NCI-H146 treated with DMSO at 0.1 percent for 48 hours (cell line): Measurements from ENCODE around the gene SRBD1.

ENCODE experiments used
- DNase-seq: peaks from one replicate; lab custom pipeline; 2025; ENCODE audit not compliant: unreplicated experiment; lab: John Stamatoyannopoulos, UW

SRBD1 gene

DNA sequence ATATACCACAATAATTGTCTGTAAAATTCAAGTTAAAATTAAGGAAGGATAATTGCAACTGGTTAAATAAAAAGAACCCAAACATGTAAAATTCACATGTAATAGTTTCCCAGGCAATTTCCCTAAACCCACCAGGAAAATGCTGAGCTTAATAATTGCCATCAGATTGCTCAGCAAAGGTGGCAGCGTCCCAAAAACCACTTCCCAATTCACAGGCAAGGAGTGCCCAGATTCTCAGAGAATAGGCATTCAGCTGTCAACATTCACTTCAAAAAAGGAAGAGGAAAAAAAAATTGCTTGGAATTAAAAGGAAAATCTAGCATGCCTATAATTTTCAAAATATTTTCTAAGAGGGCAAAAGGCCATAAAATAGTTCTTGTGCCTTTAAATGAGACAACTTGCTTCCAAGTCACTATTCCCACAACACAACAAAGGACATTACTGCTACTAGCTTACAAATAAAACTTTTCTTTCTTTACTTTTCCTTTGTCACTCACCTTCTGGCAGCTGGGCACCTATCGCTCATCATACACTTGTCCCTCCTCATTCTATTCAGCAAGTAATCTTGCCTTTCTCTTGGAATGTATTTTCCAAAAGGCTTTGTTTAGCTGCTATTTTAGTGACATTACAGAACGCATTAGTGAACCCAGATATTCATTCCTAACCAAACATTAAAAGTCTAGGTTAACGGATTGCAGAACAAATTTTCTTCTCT, 15.2 kb downstream of the SRBD1 start:
- DNase-seq = no peak

DNA sequence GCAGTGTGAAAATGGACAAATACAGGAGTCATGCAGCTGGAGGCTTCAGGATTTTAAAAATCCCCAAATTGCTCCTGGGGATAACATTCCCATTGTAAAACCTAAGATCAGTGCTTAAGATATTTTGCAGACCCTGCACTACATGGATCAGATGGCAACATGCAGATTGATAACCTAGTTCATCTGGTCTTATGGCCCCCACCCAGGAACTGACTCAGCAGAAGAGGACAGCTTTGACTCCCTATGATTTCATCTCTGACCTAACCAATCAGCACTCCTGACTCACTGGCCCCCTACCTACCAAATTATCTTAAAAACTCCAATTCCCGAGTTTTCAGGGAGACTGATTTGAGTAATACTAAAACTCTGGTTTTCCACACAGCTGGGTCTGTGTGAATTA, 20.0 kb downstream of the SRBD1 start:
- DNase-seq = no peak

DNA sequence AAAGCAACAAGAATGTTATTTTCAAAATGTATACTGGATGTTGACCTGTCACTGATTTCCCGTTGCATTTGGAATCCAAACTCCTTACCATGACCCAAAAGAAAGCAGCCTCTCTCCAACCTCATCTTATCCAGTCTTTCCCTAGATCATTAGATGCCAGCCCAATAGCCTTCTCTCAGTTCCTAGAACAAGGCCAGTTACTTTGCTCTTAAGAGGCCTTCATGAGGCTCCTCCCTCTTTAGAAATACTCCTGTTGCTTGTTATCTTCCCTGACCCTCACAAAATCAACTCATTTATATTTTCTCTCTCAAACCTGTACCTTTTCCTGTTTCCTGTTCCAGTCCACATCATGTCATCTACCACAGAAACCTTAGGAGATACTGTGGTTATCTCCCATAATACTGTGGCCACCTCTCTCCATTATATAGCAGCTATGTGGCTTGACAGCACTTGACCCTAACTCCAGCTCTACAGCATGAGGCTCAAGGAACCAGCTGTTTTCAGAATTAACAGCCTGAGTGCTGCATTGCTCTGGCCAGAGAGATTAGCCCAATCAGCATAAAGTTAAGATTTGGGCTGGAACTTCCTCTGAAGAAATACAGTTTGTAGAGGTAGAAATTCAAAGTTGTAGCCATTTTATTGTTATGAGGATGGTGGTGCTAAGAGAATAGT, 22.8 kb downstream of the SRBD1 start:
- DNase-seq = no peak

DNA sequence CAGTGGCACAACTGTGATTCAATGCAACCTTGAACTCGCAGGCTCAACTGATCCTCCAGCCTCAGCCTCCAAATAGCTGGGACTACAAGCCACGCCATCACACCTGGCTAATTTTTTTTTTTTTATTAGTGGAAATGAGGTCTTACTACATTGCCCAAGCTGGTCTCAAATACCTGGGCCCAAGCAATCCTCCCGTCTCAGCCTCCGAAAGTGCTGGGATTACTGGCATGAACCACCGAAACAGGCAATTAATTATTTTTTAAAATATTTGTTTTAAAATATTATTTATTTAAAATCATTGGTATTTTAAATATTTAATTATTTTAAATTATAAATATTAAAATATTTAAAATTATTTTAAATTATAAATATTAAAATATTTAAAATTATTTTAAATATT, 24.5 kb downstream of the SRBD1 start:
- DNase-seq = no peak

DNA sequence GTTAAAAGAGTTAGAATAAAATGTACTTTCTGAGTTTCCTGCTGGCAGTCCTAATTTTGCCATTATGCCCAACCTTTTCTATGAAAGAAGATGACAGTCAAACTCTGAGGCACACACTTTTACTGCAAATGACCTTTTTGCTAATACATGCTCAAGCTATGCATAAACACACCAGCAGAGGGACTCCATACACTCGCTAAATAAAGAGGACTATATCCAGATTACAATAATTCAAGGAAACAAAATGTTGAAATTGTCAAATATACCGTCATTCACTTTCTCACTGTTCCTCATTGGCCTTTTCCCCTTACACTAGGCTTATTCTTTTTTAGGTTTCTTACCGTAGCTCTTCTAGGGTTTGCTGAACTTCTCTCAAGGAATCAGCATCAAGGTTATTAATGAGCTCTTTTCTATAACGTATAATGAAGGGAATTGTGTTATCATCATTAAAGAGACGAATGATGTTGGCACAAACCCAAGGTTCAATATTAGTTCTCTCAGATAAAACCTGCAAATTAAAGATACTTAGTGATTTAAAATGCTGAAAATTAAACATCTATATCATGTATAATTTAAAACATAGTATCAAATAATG, 25.7 kb downstream of the SRBD1 start:
- no peak for DNase-seq

DNA sequence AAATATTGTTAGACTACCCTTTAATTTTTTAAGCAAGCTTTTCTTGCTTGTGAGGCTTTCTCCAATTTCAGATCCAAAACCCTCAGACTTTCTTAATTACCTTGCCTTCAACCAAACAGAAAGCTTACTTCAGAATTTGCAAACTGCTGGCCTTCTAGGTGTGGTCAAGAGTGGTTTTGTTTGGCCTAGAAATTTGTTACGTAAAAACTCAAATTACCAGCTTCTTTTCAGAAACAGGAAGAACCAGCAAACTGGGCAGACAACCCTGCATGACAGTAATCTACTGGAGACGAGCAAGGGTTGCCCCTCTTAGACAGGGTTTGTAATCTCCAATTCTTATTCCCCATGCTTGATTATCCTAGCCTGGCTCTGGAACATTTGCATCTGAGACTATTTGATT, 27.1 kb downstream of the SRBD1 start:
- DNase-seq = no peak

DNA sequence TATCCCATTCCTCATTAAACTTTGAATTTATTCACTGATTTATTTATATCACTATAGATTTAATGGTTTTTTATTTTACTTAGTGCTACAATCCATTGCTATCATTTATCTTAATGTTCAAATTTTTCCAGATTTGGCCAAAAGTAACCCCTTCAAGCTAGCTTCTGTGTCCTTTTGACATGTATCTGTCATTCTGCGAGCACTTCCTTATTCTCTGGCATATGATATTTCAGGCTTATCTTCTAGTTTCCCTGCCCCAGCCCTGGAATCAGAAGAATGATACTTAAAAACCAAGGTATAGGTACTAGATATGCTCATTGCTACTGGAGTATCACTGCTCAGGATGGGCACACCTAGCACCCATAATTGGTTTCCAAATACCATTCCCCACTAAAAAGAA, 28.5 kb downstream of the SRBD1 start:
- DNase-seq = no peak

DNA sequence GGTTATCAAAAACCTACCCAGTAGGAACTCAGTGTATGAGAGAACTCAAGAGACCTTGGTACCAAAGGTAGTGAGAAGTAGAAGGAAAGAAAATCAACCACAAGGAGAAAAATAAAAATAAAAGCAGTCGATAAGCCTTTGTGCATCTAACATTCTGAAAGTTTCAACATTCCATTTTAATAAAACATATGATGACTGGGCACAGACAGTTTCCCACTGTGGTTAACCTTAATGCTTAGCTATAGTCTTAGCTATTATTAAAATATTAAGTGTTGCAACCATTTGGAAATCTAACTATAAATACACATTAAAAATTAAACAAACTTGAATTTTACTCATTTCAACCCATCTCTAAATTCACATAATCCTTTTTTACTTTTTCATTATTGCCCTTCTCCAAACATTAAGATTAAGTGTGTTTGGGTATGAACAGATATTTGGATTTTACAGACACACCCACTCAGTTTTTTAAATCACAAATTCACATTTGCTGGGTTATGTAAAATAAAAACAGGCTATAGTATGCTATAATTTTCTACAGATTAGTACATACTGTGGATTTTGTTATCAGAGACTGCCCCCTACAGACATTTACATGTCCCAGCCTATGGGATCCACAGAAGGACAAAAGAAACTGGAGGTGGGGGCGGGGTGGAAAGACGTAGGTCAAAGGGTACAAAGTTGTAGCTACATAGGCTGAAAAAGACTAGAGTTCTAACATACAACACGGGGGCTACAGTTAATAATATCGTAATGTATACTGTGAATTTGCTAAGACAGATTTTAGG, 32.8 kb downstream of the SRBD1 start:
- no peak for DNase-seq

DNA sequence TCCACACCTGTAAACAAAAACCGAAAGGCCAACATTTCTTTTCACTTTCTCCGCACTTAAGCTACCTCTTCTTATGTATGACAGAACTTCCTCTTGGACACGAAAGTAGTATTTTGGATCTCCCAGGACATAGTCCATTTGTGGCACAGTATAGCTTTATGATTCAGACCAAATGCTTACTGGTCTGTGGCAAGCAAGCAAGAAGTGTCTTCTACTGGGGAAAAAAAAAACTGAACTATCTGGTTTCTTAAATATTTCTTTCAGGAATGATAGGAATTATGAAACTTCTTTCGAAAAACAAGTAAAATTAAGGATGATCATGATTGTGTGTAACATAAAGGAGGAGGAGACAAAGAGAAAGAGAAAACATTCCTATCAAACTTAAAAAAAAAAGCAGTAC, 33.6 kb downstream of the SRBD1 start:
- no peak for DNase-seq

DNA sequence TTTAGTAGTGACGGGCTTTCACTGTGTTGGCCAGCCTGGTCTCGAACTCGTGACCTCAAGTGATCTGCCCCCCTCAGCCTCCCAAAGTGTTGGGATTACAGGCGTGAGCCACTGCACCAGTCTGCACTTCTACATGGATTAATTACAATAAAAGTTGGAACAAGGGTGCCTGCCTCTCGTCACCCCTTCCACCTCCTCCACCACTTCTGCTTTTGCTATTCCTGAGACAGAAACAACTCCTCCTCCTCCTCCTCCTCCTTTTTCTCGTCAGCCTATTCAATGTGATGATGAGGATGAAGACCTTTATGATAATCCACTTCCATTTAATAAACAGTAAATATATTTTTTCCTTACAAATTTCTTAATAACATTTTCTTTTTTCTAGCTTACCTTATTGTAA, 35.2 kb downstream of the SRBD1 start:
- no peak for DNase-seq

DNA sequence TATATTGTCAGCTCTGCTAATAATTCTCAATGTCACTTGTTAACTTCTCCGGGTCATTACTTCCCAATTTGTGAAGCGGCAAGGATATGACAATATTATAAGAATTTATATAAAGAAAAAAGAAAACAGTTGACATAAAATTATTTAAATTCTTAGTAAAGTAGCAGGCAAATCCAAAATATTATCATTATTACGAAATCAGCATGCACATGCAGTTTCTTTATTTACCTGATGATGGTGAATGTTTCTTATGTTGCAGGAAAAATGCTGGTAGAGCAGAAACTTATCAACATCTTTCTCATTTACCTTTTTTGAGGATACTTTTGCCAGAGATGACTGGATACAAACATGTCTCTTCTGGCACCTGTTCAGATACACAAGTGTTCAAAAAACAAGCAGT, 38.1 kb downstream of the SRBD1 start:
- DNase-seq = no peak

DNA sequence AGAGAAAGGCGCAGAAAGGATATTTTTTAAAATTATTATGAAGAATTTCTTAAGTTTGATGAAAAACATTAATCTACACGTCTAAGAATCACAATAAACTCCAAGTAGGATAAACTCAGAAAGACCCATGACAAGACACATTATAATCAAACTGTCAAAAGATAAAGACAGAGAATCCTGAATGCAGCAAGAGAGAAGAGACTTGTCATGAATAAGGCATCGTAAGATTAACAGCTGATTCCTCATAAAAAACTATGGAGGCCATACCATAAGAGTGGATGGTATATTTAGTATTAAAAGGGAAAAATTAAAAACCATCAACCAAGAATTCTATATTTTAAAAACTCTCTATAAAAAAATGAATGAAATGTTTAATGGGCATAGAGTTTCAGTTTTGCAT, 39.1 kb downstream of the SRBD1 start:
- no peak for DNase-seq

DNA sequence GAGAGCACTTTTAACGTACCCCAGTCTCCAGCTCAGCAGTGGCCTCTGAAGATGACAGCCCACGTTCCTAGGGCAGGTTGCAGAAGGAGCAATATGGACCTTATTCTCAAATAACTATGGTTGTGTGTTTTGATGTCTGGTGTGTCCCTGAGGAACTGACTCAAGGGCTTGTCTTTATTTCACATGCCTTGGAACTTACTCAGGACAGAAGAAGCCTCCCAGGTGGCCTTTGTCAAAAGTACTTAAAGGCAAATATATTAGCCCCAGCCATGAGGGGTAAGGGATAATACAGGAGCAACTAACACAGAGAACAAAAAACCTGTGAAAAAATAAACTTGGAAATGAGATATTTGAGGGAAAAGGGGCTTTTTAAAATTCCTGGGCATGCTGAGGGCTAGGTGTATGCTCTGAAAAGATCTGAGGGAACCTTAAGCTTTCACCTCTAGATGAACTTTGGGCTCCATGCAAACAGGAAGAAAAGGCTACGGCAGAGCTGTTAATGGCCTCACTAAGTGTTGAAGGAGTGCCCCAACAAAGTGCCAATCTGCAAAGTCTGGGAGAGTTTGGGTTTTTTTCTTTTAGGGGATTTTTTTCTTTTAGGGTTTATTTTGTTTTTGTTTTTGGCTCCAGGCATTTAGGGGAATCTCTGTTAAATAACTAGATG, 40.3 kb downstream of the SRBD1 start:
- no peak for DNase-seq

DNA sequence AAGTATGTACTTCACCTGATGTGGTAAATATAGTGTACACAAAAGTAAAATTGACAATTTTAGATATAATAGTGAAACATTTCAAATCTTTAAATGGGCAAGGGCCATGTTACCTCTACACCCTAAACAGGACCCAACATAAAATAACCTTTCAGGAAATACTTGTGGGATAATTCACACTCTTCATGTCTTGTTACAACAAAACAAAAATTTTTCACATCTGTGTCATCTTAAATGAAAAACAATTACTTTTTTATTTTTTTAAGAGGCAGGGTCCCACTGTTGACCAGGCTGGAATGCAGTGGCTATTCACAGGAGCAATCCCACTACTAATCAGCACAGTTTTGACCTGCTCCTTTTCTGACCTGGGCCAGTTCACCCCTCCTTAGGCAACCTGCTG, 42.1 kb downstream of the SRBD1 start:
- DNase-seq = no peak

DNA sequence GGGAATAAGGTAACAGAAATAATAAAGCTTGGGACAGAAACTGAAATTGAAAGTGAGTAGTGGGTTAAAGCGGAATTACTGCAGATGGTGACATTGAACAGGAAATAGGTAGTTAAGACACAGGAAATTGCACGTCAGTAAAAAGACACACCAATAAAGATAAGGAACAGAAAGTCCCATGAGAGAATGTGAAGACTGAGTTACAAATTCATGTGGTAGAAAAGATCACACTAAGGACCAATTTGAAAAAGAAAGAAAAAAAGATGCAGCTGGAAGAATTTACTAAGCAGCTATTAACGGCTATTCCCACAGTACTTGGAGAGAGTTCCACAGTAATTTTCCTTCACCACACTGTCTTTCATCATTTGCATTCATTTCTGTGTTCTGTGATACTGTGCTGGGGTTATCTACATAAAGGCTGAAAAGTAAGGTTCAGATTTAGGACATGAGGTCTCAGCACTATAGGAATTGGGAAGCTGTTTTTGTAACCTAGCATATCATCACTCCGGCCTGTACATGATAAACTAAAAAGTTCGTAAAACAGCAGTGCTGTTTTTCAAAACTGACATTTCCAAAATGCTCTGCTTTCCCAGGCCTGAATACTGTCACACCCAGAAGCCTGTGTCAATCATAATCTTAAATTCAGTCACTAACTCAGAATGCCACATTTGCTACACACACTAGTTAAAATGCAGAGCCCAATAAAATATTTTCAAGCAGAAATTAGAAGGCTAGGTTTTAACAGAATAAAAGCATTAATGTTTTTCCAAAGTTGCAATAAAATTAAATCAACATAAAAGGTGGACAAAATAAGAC, 42.9 kb downstream of the SRBD1 start:
- no peak for DNase-seq

DNA sequence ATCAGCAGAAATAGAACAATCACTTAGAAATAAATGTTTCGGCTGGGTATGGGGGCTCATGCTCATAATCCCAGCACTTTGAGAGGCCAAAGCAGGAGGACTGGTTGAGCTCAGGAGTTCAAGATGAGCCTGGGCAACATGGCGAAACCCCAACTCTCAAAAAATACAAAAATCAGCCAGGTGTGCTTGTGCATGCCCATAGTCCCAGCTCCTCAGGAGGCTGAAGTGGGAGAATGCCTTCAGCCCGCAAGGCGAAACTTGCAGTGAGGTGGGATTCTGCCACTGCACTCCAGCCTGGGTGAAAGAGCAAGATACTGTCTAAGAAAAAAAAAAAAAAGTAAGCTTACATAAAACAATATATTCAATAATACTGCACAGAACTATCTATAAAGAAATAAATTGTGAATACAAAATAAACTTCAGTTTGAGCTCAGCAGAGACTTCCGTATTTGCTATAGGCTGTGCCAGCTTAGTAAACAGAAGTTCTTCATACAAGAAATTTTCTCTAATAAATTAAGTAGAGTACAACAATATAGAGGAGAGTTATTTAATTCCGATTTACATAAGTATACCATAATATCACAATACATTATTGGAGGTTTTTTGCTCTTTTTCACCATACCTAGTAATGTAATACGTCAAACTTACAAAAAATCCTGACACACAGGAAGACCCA, 43.6 kb downstream of the SRBD1 start:
- no peak for DNase-seq

DNA sequence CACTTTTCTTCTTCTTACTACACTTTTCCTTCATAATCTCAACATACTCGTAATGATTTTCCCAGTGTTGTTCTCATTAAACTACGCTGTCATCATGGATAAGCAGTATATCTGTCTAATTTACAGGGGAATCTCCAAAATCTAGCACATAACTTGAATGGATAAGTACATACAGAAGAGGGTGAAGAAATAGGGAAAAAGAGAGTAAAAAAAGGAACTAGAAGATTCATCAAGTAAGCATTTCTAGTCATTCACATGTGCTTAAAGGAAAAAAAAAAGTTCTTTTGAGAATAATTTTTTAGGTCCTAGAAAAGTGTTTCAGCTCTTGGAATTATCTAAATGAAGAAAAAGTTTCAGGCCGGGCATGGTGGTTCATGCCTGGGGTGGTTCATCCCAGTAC, 51.6 kb downstream of the SRBD1 start:
- DNase-seq = no peak

DNA sequence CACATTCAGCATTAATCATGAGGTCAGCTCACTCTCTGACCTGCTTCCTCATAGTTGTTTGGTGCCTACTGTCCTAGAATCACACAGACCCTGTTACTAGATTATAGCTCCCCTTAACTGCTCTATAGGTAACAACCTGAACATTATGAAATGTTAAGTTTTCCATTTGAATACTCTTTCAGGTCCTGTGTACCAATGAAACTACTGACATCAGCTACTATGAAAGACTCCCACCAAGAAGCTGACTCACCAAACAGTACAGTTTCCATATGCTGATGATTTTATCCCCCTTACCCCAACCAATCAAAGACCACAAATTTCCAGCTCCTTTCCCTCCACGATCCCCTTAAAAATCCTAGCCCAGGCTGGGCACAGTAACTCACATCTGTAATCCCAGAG, 56.3 kb downstream of the SRBD1 start:
- no peak for DNase-seq

DNA sequence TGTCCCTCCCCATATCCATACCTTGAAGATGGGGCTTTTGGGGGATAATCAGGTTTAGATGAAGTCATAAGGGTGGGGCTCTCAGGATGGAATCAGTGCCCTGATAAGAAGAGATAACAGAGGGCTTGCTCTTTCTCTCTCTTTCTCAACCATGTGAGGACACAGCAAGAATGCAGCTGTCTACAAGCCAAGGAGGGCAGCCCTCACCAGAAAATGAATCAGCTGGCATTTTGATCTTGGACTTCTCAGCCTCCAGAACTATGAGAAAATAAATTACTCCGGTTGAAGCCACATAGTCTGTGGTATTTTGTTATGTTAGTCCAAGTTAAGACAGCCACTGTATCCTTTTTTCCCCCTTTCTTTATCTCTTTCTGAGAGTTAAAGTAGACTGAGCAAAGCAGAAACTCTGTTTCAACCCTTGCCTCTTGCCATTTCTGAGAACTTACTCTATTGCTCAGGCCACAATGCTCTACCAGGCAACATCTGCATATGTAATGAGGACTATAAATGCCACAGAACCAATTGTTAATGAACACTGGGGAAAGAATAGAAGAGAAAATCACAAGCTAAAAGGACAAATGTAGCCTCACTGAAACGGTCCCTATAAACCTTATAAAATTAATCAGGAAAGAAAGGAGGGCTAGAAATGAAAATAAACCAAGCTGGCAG, 56.9 kb downstream of the SRBD1 start:
- DNase-seq = no peak
